GM21526 (cell line): ENCODE results near the gene KCTD18.

Source experiments
- ATAC-seq: cut with Tn5 transposase; IDR thresholded peaks from one replicate; pipeline ENCODE4 v1.9.1; 2021; ENCODE audit warnings: moderate library complexity; ENCODE audit not compliant: unreplicated experiment, low FRiP score

The KCTD18 gene

GRCh38 chr2:200459101-200459500 is 50.8 kb downstream of the KCTD18 start:
- no peak for ATAC-seq

GRCh38 chr2:200456567-200456966 is 53.3 kb downstream of the KCTD18 start:
- ATAC-seq = no peak

- no peak for ATAC-seq
Observed at GRCh38 chr2:200455958-200456421, 53.9 kb downstream of the KCTD18 start.

- ATAC-seq = peak; percentile 78
Observed at GRCh38 chr2:200454927-200455801, 54.7 kb downstream of the KCTD18 start.

GRCh38 chr2:200453853-200454534 is 55.9 kb downstream of the KCTD18 start:
- no peak for ATAC-seq

GRCh38 chr2:200453142-200453852 is 56.6 kb downstream of the KCTD18 start:
- no peak for ATAC-seq

GRCh38 chr2:200452377-200452776 is 57.5 kb downstream of the KCTD18 start:
- ATAC-seq = no peak

- ATAC-seq = peak; percentile 39
Observed at GRCh38 chr2:200451511-200451910, 58.4 kb downstream of the KCTD18 start.

GRCh38 chr2:200450288-200450687 is 59.6 kb downstream of the KCTD18 start:
- ATAC-seq = no peak

GRCh38 chr2:200449149-200449548 is 60.7 kb downstream of the KCTD18 start:
- no peak for ATAC-seq

- ATAC-seq = no peak
Observed at GRCh38 chr2:200448455-200448854, 61.4 kb downstream of the KCTD18 start.

GRCh38 chr2:200447139-200447855 is 62.6 kb downstream of the KCTD18 start:
- ATAC-seq = no peak

GRCh38 chr2:200446612-200447011 is 63.3 kb downstream of the KCTD18 start:
- no peak for ATAC-seq

- ATAC-seq = no peak
Observed at GRCh38 chr2:200445284-200445683, 64.6 kb downstream of the KCTD18 start.

GRCh38 chr2:200444530-200444929 is 65.3 kb downstream of the KCTD18 start:
- no peak for ATAC-seq

GRCh38 chr2:200443916-200444315 is 66.0 kb downstream of the KCTD18 start:
- ATAC-seq = no peak

- no peak for ATAC-seq
Observed at GRCh38 chr2:200443376-200443775, 66.5 kb downstream of the KCTD18 start.

GRCh38 chr2:200442471-200442870 is 67.4 kb downstream of the KCTD18 start:
- no peak for ATAC-seq

- no peak for ATAC-seq
Observed at GRCh38 chr2:200439981-200440380, 69.9 kb downstream of the KCTD18 start.
